Tibial nerve (tissue), 4 donors: ENCODE measurements around the gene ANKRD17.

Source experiments
- EP300 ChIP-seq, 2 donors: sonication (generic); formaldehyde crosslinking; IDR thresholded peaks; one replicate each; pipeline ENCODE4 v1.6.1; 2017; ENCODE audit warnings: antibody characterized with exemption in 2 of 2, mild to moderate bottlenecking in 1 of 2
- TF ChIP-seq, protein P1 (sequence below), 5 experiments: fragments of 200-600 bp in 3 of 5; fragments of 450-650 bp in 2 of 5; sonication (generic) in 3 of 5; IDR thresholded peaks; one replicate each; pipeline ENCODE4 v1.5.1; 2016 to 2019; ENCODE audit warnings: antibody characterized with exemption in 5 of 5, mild to moderate bottlenecking in 3 of 5, moderate library complexity in 2 of 5

DNA sequence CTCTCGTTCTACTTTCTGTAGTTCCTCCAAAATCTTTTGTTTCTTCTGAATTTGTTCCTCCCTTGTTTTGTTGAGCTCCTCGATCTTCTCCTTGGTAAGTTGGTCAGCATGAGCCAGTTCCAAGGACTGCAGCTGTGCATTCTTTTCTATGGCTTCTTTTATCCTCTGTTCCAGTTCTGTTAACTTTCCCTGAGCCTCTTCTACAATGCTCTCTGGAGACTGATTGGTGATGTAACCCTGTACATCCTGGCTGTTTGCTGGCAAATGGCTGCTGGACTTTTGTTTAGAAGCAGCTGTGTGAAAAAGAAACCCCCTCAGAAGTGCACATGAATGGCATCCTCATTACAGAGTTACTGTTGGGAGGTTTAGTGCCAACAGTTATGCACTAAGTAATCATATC is 118.6 kb downstream of the ANKRD17 start:
- TF ChIP-seq, protein P1, sequence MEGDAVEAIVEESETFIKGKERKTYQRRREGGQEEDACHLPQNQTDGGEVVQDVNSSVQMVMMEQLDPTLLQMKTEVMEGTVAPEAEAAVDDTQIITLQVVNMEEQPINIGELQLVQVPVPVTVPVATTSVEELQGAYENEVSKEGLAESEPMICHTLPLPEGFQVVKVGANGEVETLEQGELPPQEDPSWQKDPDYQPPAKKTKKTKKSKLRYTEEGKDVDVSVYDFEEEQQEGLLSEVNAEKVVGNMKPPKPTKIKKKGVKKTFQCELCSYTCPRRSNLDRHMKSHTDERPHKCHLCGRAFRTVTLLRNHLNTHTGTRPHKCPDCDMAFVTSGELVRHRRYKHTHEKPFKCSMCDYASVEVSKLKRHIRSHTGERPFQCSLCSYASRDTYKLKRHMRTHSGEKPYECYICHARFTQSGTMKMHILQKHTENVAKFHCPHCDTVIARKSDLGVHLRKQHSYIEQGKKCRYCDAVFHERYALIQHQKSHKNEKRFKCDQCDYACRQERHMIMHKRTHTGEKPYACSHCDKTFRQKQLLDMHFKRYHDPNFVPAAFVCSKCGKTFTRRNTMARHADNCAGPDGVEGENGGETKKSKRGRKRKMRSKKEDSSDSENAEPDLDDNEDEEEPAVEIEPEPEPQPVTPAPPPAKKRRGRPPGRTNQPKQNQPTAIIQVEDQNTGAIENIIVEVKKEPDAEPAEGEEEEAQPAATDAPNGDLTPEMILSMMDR (IDR thresholded peaks at IDR 0.05): no peak
- no peak for TF ChIP-seq EP300 (IDR thresholded peaks at IDR 0.05)
